ENCODE results near the gene TRAF3IP1.
"Not testable (repeated sequence)": the region's sequence is repeated elsewhere in the genome, so short reads cannot be mapped to it uniquely, and the experiment has no call there.

The TRAF3IP1 gene

DNA sequence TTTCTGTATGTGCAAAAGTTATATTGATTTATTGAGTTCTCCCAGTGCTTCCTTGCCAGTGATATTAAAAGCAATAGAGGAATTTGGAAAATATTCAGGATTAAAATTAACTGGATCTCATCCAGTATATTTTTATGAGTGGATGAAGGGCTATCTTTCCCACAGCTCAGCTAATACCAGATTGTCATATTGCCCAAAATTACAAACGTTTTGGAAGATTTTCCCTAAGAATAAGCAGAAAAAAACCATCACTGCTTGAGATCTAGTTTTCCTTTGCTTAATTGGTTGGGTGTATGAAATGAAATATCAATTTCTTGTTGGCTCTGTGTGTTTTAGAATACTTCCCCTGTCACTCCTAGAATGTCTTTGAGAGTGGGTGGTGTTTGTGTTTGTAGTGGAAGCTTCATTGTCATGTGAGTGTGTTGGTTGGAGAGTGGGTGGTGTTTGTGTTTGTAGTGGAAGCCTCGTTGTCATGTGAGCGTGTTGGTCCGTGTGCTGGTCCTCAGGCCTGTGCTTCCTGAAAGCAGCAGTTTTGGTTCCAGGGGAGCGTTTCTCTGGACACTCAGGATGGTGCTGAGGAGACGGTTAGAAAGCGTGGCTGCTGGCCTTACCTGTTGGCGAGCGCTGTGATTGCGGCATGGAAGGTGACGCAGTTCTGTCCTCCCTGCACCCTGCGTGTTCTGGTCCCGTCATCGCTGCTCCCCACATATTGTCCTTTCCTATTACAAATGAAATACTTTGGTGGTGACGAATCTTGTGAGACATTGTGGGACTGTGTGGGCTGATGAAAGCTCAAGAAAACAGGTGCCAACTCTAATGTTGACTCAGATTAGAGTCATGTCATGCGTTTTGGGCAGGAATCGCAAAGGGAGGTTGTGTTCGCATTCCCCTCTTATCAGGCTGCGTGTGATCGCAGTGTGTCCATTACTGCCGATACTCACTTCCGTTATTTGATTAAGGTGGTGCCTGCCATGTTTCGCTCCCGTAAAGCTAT lies 118.8 kb downstream of the TRAF3IP1 start:
- no peak overlapping the region for H3K4me3 ChIP-seq (ENCODE audit: low read depth, low read length)
- TF ChIP-seq, protein P1, sequence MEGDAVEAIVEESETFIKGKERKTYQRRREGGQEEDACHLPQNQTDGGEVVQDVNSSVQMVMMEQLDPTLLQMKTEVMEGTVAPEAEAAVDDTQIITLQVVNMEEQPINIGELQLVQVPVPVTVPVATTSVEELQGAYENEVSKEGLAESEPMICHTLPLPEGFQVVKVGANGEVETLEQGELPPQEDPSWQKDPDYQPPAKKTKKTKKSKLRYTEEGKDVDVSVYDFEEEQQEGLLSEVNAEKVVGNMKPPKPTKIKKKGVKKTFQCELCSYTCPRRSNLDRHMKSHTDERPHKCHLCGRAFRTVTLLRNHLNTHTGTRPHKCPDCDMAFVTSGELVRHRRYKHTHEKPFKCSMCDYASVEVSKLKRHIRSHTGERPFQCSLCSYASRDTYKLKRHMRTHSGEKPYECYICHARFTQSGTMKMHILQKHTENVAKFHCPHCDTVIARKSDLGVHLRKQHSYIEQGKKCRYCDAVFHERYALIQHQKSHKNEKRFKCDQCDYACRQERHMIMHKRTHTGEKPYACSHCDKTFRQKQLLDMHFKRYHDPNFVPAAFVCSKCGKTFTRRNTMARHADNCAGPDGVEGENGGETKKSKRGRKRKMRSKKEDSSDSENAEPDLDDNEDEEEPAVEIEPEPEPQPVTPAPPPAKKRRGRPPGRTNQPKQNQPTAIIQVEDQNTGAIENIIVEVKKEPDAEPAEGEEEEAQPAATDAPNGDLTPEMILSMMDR (IDR thresholded peaks at IDR 0.05; ENCODE audit: borderline replicate concordance, insufficient read depth, low read depth, low read length): no peak

DNA sequence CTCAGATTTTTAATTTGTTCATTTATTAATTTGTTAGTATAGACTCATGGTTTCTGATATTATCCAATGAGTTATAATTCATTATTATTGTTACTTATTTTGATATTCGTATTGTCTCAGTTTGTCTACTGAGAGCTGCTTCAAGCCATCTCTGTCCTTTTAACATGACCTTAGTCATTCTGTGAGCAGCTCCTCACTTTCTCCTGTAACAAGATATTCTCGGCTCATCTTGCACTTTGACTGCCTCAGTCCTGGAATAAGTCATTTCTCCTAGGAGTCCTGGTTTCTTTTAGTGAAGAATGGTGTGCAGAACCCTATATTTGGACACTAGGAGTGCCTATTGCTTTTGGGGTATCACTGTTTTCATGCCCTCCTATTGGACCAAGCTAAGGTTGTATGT lies 119.6 kb downstream of the TRAF3IP1 start:
- TF ChIP-seq, protein P1 (IDR thresholded peaks at IDR 0.05; ENCODE audit: borderline replicate concordance, insufficient read depth, low read depth, low read length): no peak
- no peak overlapping the region for H3K4me3 ChIP-seq (ENCODE audit: low read depth, low read length)

DNA sequence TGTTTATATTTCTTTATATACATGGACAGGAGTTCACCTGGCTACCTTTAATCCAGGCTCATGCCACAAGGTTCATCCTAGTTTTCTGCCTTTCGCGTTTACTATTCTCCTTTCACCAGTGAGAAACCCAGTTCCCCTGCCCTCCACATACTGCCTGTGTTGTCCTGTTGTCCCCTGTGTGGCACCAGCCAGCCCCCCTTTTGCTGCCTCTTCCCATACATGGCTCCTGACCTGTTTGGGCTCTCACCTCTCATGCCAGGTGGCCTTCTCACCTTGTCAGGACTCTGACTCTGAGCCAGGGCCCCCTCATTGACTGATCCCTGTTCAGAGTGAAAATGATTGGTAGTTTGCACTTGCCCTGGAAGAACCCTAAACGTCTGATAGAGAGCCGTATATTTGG lies 120.0 kb downstream of the TRAF3IP1 start:
- TF ChIP-seq, protein P1 (IDR thresholded peaks at IDR 0.05; ENCODE audit: borderline replicate concordance, insufficient read depth, low read depth, low read length): no peak
- H3K4me3 ChIP-seq (ENCODE audit: low read depth, low read length): no peak overlapping the region

DNA sequence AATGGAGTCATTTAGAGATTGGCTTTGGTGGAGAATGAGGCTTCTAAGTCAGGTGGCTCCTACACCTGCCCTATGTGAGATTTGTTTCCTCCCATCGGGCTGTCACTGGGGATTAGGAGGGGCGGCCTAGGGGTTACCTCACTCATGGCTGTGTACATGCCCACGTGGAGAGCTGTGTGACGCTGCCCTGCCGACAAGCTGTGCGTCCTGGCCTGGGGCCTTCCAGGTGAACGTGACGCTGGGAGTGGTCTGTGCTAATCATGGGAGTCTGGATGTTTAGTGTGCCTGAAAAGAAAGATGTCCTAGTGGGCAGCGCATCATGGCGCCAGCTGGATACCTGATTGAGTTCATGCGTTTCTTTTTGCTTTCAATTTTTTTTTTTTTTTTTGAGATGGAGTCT lies 120.4 kb downstream of the TRAF3IP1 start:
- TF ChIP-seq, protein P1 (IDR thresholded peaks at IDR 0.05; ENCODE audit: borderline replicate concordance, insufficient read depth, low read depth, low read length): no peak
- no peak overlapping the region for H3K4me3 ChIP-seq (ENCODE audit: low read depth, low read length)

DNA sequence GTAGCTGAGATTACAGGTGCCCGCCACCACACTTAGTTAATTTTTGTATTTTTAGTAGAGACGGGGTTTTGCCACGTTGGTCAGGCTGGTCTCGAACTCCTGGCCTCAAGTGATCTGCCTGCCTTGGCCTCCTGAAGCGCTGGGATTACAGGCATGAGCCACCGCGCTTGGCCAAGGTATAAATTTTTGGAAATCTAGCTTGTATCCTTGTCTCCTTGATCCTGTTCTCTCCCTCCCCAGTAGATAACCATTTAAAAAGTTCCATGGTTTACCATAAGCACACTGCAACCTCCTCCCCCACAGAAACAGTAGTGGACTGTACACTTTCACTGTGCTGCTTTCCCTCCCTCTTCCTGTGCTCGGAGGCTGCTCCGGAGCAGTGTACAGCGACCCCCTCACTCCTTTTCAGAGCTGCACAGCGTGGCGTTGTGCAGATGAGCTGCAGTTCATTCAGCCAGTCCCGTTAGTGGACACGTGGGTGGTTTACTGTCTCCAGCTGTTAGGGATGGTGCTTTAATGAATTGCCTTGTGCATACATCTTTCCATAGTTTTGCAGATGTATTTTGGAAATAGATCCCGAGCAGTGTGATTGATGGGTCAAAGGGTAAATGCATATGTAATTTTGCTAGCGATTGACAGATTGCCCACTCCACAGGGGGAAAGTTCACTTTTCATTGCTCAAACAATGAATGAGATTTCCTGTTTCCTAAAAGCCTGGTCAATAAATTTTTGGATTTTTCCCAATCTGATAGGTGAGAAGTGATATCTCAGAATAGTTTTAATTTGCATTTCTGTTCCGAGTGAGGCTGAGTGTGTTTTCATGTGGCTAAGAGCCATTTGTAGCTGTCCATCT lies 121.2 kb downstream of the TRAF3IP1 start:
- H3K4me3 ChIP-seq (ENCODE audit: low read depth, low read length): no peak overlapping the region
- TF ChIP-seq, protein P1 (IDR thresholded peaks at IDR 0.05; ENCODE audit: borderline replicate concordance, insufficient read depth, low read depth, low read length): no peak

DNA sequence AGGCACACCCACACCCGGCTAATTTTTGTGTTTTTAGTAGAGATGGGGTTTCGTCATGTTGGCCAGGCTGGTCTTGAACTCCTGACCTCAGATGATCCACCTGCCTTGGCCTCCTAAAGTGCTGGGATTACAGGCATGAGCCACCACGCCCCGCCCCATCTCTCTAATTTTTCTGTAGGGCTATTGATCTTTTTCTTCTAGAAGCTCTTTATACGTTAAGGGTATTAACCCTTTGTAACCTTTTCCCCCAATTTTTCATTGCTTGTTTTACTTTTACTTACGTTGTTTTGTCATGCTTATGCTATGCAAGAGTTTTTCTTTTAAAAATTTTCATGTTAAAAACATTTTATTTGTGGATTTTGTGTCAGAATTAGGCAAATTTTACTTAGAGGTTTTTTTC lies 121.9 kb downstream of the TRAF3IP1 start:
- H3K4me3 ChIP-seq (ENCODE audit: low read depth, low read length): not testable (repeated sequence)

DNA sequence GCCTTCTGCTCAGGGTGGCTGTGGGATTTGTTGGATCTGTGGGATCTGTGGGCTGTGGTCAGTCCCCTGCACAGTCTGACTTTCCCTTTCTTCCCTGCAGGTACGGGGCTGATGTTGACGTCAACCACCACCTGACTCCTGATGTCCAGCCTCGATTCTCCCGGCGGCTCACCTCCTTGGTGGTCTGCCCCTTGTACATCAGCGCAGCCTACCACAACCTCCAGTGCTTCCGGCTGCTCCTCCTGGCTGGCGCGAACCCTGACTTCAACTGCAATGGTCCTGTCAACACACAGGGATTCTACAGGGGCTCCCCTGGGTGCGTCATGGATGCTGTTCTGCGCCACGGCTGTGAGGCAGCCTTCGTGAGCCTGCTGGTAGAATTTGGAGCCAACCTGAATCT lies 123.9 kb downstream of the TRAF3IP1 start:
- TF ChIP-seq, protein P1 (IDR thresholded peaks at IDR 0.05; ENCODE audit: borderline replicate concordance, insufficient read depth, low read depth, low read length): no peak
- H3K4me3 ChIP-seq (ENCODE audit: low read depth, low read length): no peak overlapping the region

Data from GM12875 (cell line).